Measurements from ENCODE around the gene TMEFF2.
"Not testable (repeated sequence)": the region's sequence is repeated elsewhere in the genome, so short reads cannot be mapped to it uniquely, and the experiment has no call there.

TMEFF2 gene

GRCh38 chr2:192130312-192130711, 64.4 kb downstream of the TMEFF2 start:
- DNase-seq (ENCODE audit: low spot score) = not testable (repeated sequence)

GRCh38 chr2:192128655-192129054, 66.1 kb downstream of the TMEFF2 start:
- peak; percentile 19 for DNase-seq (ENCODE audit: low spot score)

- DNase-seq (ENCODE audit: low spot score) = no peak
Observed at GRCh38 chr2:192127434-192127833, 67.3 kb downstream of the TMEFF2 start.

GRCh38 chr2:192126912-192127311, 67.8 kb downstream of the TMEFF2 start:
- no peak for DNase-seq (ENCODE audit: low spot score)

GRCh38 chr2:192126426-192126825, 68.3 kb downstream of the TMEFF2 start:
- no peak for DNase-seq (ENCODE audit: low spot score)

GRCh38 chr2:192124571-192124970, 70.2 kb downstream of the TMEFF2 start:
- DNase-seq (ENCODE audit: low spot score) = peak; percentile 12

GRCh38 chr2:192123847-192124246, 70.9 kb downstream of the TMEFF2 start:
- peak; percentile 29 for DNase-seq (ENCODE audit: low spot score)

GRCh38 chr2:192122946-192123345, 71.8 kb downstream of the TMEFF2 start:
- DNase-seq (ENCODE audit: low spot score) = no peak

- peak; percentile 11 for DNase-seq (ENCODE audit: low spot score)
Observed at GRCh38 chr2:192122141-192122540, 72.6 kb downstream of the TMEFF2 start.

GRCh38 chr2:192119536-192119935, 75.2 kb downstream of the TMEFF2 start:
- no peak for DNase-seq (ENCODE audit: low spot score)

- DNase-seq (ENCODE audit: low spot score) = no peak
Observed at GRCh38 chr2:192117705-192118104, 77.0 kb downstream of the TMEFF2 start.

- not testable (repeated sequence) for DNase-seq (ENCODE audit: low spot score)
Observed at GRCh38 chr2:192111536-192111935, 83.2 kb downstream of the TMEFF2 start.

- no peak for DNase-seq (ENCODE audit: low spot score)
Observed at GRCh38 chr2:192099742-192100141, 95.0 kb downstream of the TMEFF2 start.

- no peak for DNase-seq (ENCODE audit: low spot score)
Observed at GRCh38 chr2:192098814-192099491, 95.8 kb downstream of the TMEFF2 start.

- no peak for DNase-seq (ENCODE audit: low spot score)
Observed at GRCh38 chr2:192091476-192091875, 103.3 kb downstream of the TMEFF2 start.

GRCh38 chr2:192090911-192091310, 103.8 kb downstream of the TMEFF2 start:
- no peak for DNase-seq (ENCODE audit: low spot score)

- DNase-seq (ENCODE audit: low spot score) = no peak
Observed at GRCh38 chr2:192087398-192087958, 107.3 kb downstream of the TMEFF2 start.

GRCh38 chr2:192082121-192082520, 112.6 kb downstream of the TMEFF2 start:
- no peak for DNase-seq (ENCODE audit: low spot score)

GRCh38 chr2:192080096-192080495, 114.6 kb downstream of the TMEFF2 start:
- not testable (repeated sequence) for DNase-seq (ENCODE audit: low spot score)

GRCh38 chr2:192073878-192074277, 120.9 kb downstream of the TMEFF2 start:
- DNase-seq (ENCODE audit: low spot score) = no peak

- DNase-seq (ENCODE audit: low spot score) = no peak
Observed at GRCh38 chr2:192072778-192073177, 122.0 kb downstream of the TMEFF2 start.

- no peak for DNase-seq (ENCODE audit: low spot score)
Observed at GRCh38 chr2:192072261-192072660, 122.5 kb downstream of the TMEFF2 start.

GRCh38 chr2:192070099-192070498, 124.6 kb downstream of the TMEFF2 start:
- peak; percentile 15 for DNase-seq (ENCODE audit: low spot score)

- DNase-seq (ENCODE audit: low spot score) = no peak
Observed at GRCh38 chr2:192069417-192069816, 125.3 kb downstream of the TMEFF2 start.
